ENCODE data around the gene ST6GALNAC3.

The ST6GALNAC3 gene

GRCh38 chr1:76669131-76669530 lies 594.6 kb downstream of the ST6GALNAC3 start:
- TF ChIP-seq CTCF (IDR thresholded peaks at IDR 0.05; ENCODE audit: borderline replicate concordance, control extremely low read depth, extremely low read depth, insufficient read depth, missing control alignments): no peak
- in situ Hi-C loops (cut with MboI; ENCODE audit: low sequenced_read_pairs, unreplicated experiment): no loop called here
- no peak for DNase-seq (ENCODE audit: low spot score)

GRCh38 chr1:76669624-76670315 lies 595.2 kb downstream of the ST6GALNAC3 start:
- TF ChIP-seq CTCF (IDR thresholded peaks at IDR 0.05; ENCODE audit: borderline replicate concordance, control extremely low read depth, extremely low read depth, insufficient read depth, missing control alignments): no peak
- in situ Hi-C loops (cut with MboI; ENCODE audit: low sequenced_read_pairs, unreplicated experiment): no loop called here
- DNase-seq (ENCODE audit: low spot score): no peak

- TF ChIP-seq CTCF (IDR thresholded peaks at IDR 0.05; ENCODE audit: borderline replicate concordance, control extremely low read depth, extremely low read depth, insufficient read depth, missing control alignments): no peak
- in situ Hi-C loops (cut with MboI; ENCODE audit: low sequenced_read_pairs, unreplicated experiment): no loop called here
- no peak for DNase-seq (ENCODE audit: low spot score)
Observed at GRCh38 chr1:76674689-76675210, 600.2 kb downstream of the ST6GALNAC3 start.

- DNase-seq (ENCODE audit: low spot score): no peak
- TF ChIP-seq CTCF (IDR thresholded peaks at IDR 0.05; ENCODE audit: borderline replicate concordance, control extremely low read depth, extremely low read depth, insufficient read depth, missing control alignments): no peak
- in situ Hi-C loops (cut with MboI; ENCODE audit: low sequenced_read_pairs, unreplicated experiment): no loop called here
Observed at GRCh38 chr1:76677416-76678405, 603.2 kb downstream of the ST6GALNAC3 start.

- TF ChIP-seq CTCF (IDR thresholded peaks at IDR 0.05; ENCODE audit: borderline replicate concordance, control extremely low read depth, extremely low read depth, insufficient read depth, missing control alignments): no peak
- DNase-seq (ENCODE audit: low spot score): no peak
- in situ Hi-C loops (cut with MboI; ENCODE audit: low sequenced_read_pairs, unreplicated experiment): no loop called here
Observed at GRCh38 chr1:76679534-76680152, 605.1 kb downstream of the ST6GALNAC3 start.

- no peak for TF ChIP-seq CTCF (IDR thresholded peaks at IDR 0.05; ENCODE audit: borderline replicate concordance, control extremely low read depth, extremely low read depth, insufficient read depth, missing control alignments)
- in situ Hi-C loops (cut with MboI; ENCODE audit: low sequenced_read_pairs, unreplicated experiment): no loop called here
- no peak for DNase-seq (ENCODE audit: low spot score)
Observed at GRCh38 chr1:76680651-76681050, 606.1 kb downstream of the ST6GALNAC3 start.
